Activated naive CD4-positive, alpha-beta T cell treated with anti-CD3 and anti-CD28 coated beads, Interleukin-2, amount 50 U/mL, for 24 hours (primary cell): ENCODE data around the gene FAM193B.

ENCODE experiments used
- H3K27ac Mint-ChIP-seq: one replicate; pipeline ENCODE4 v1.8.0; 2021; ENCODE audit warnings: mild to moderate bottlenecking, mixed read lengths
- H3K27me3 Mint-ChIP-seq: one replicate; pipeline ENCODE4 v1.8.0; 2021; ENCODE audit warnings: mixed read lengths
- H3K36me3 Mint-ChIP-seq: one replicate; pipeline ENCODE4 v1.8.0; 2021; ENCODE audit warnings: mixed read lengths
- H3K4me1 Mint-ChIP-seq: one replicate; pipeline ENCODE4 v1.8.0; 2021; ENCODE audit warnings: mixed read lengths
- H3K4me3 Mint-ChIP-seq: one replicate; pipeline ENCODE4 v1.8.0; 2021; ENCODE audit warnings: mild to moderate bottlenecking, mixed read lengths
- H3K9me3 Mint-ChIP-seq: one replicate; pipeline ENCODE4 v1.8.0; 2021; ENCODE audit warnings: mixed read lengths

Gene FAM193B

GRCh38 chr5:177516601-177517568, 37.5 kb downstream of the FAM193B start, which contains the start of gene DDX41:
Gene DDX41, minus strand, starts transcription at chr5:177516961. Its CDS starts 16 bp downstream, at chr5:177516945.
- no peaks in the 10 kb centered on the region for H3K9me3 Mint-ChIP-seq
- H3K4me3 Mint-ChIP-seq, result peak within 1 kb of the TSS; percentile 94
- peaks cover 51% of the 10 kb centered on the region for H3K4me1 Mint-ChIP-seq
- peaks cover 14% of the 10 kb centered on the region for H3K36me3 Mint-ChIP-seq
- H3K27me3 Mint-ChIP-seq, result no peaks in the 10 kb centered on the region
- peak within 1 kb of the TSS; percentile 91 for H3K27ac Mint-ChIP-seq

- no peaks in the 10 kb centered on the region for H3K9me3 Mint-ChIP-seq
- H3K4me1 Mint-ChIP-seq, result peaks cover 40% of the 10 kb centered on the region
- peaks cover 22% of the 10 kb centered on the region for H3K36me3 Mint-ChIP-seq
- no peaks in the 10 kb centered on the region for H3K27me3 Mint-ChIP-seq
- H3K4me3 Mint-ChIP-seq, result peak overlapping the region; percentile 94
- H3K27ac Mint-ChIP-seq, result no peak overlapping the region
Observed at GRCh38 chr5:177515580-177515979, 38.8 kb downstream of the FAM193B start.

GRCh38 chr5:177514541-177514940, 39.8 kb downstream of the FAM193B start:
- H3K27me3 Mint-ChIP-seq, result no peaks in the 10 kb centered on the region
- peaks cover 22% of the 10 kb centered on the region for H3K36me3 Mint-ChIP-seq
- H3K4me1 Mint-ChIP-seq, result peaks cover 32% of the 10 kb centered on the region
- H3K9me3 Mint-ChIP-seq, result no peaks in the 10 kb centered on the region
- H3K4me3 Mint-ChIP-seq, result no peak overlapping the region
- no peak overlapping the region for H3K27ac Mint-ChIP-seq

GRCh38 chr5:177513500-177513899, 40.9 kb downstream of the FAM193B start:
- Mint-ChIP-seq H3K27me3 (no peaks in the 10 kb centered on the region), H3K36me3 (peaks cover 22% of the 10 kb centered on the region), H3K9me3 (no peaks in the 10 kb centered on the region), H3K4me1 (peaks cover 25% of the 10 kb centered on the region), H3K27ac (no peak overlapping the region), H3K4me3 (no peak overlapping the region)

- H3K4me3 Mint-ChIP-seq, result peak overlapping the region; percentile 23
- H3K27ac Mint-ChIP-seq, result no peak overlapping the region
- peaks cover 22% of the 10 kb centered on the region for H3K36me3 Mint-ChIP-seq
- H3K27me3 Mint-ChIP-seq, result no peaks in the 10 kb centered on the region
- peaks cover 25% of the 10 kb centered on the region for H3K4me1 Mint-ChIP-seq
- H3K9me3 Mint-ChIP-seq, result no peaks in the 10 kb centered on the region
Observed at GRCh38 chr5:177512736-177513380, 41.5 kb downstream of the FAM193B start.

- H3K4me1 Mint-ChIP-seq, result peaks cover 21% of the 10 kb centered on the region
- H3K9me3 Mint-ChIP-seq, result no peaks in the 10 kb centered on the region
- H3K27me3 Mint-ChIP-seq, result no peaks in the 10 kb centered on the region
- H3K36me3 Mint-ChIP-seq, result peaks cover 22% of the 10 kb centered on the region
- H3K27ac Mint-ChIP-seq, result no peak overlapping the region
- H3K4me3 Mint-ChIP-seq, result no peak overlapping the region
Observed at GRCh38 chr5:177511796-177512675, 42.3 kb downstream of the FAM193B start.

GRCh38 chr5:177511181-177511580, 43.2 kb downstream of the FAM193B start:
- no peaks in the 10 kb centered on the region for H3K27me3 Mint-ChIP-seq
- H3K4me1 Mint-ChIP-seq, result peaks cover 15% of the 10 kb centered on the region
- no peak overlapping the region for H3K4me3 Mint-ChIP-seq
- no peak overlapping the region for H3K27ac Mint-ChIP-seq
- H3K9me3 Mint-ChIP-seq, result no peaks in the 10 kb centered on the region
- peaks cover 18% of the 10 kb centered on the region for H3K36me3 Mint-ChIP-seq

GRCh38 chr5:177510567-177511053, 43.8 kb downstream of the FAM193B start:
- Mint-ChIP-seq H3K9me3 (no peaks in the 10 kb centered on the region), H3K4me1 (peaks cover 9% of the 10 kb centered on the region), H3K27me3 (no peaks in the 10 kb centered on the region), H3K36me3 (peaks cover 17% of the 10 kb centered on the region), H3K4me3 (no peak overlapping the region), H3K27ac (no peak overlapping the region)

- H3K4me1 Mint-ChIP-seq, result peaks cover 5% of the 10 kb centered on the region
- H3K4me3 Mint-ChIP-seq, result no peak overlapping the region
- no peaks in the 10 kb centered on the region for H3K27me3 Mint-ChIP-seq
- peaks cover 14% of the 10 kb centered on the region for H3K36me3 Mint-ChIP-seq
- H3K27ac Mint-ChIP-seq, result no peak overlapping the region
- H3K9me3 Mint-ChIP-seq, result no peaks in the 10 kb centered on the region
Observed at GRCh38 chr5:177509991-177510566, 44.3 kb downstream of the FAM193B start.

- Mint-ChIP-seq H3K27me3 (no peaks in the 10 kb centered on the region), H3K27ac (no peak within 1 kb of the TSS), H3K4me3 (no peak within 1 kb of the TSS), H3K4me1 (peaks cover 3% of the 10 kb centered on the region), H3K9me3 (no peaks in the 10 kb centered on the region), H3K36me3 (peaks cover 13% of the 10 kb centered on the region)
Observed at GRCh38 chr5:177509381-177509951, 44.9 kb downstream of the FAM193B start, which contains the start of gene DOK3. Gene DOK3, minus strand, starts transcription at chr5:177509826. Its CDS starts 286 bp downstream, at chr5:177509540.

- Mint-ChIP-seq H3K4me3 (no peak overlapping the region), H3K36me3 (peaks cover 12% of the 10 kb centered on the region), H3K4me1 (peaks cover 3% of the 10 kb centered on the region), H3K27ac (no peak overlapping the region), H3K9me3 (no peaks in the 10 kb centered on the region), H3K27me3 (no peaks in the 10 kb centered on the region)
Observed at GRCh38 chr5:177508837-177509236, 45.5 kb downstream of the FAM193B start.

- H3K4me1 Mint-ChIP-seq, result peaks cover 3% of the 10 kb centered on the region
- H3K9me3 Mint-ChIP-seq, result no peaks in the 10 kb centered on the region
- no peak overlapping the region for H3K4me3 Mint-ChIP-seq
- H3K27me3 Mint-ChIP-seq, result no peaks in the 10 kb centered on the region
- H3K27ac Mint-ChIP-seq, result no peak overlapping the region
- peaks cover 11% of the 10 kb centered on the region for H3K36me3 Mint-ChIP-seq
Observed at GRCh38 chr5:177508221-177508611, 46.1 kb downstream of the FAM193B start.

GRCh38 chr5:177507596-177508220, 46.7 kb downstream of the FAM193B start:
- no peak overlapping the region for H3K4me3 Mint-ChIP-seq
- H3K27me3 Mint-ChIP-seq, result no peaks in the 10 kb centered on the region
- H3K27ac Mint-ChIP-seq, result peak overlapping the region; percentile 70
- H3K4me1 Mint-ChIP-seq, result peaks cover 3% of the 10 kb centered on the region
- H3K36me3 Mint-ChIP-seq, result peaks cover 8% of the 10 kb centered on the region
- H3K9me3 Mint-ChIP-seq, result no peaks in the 10 kb centered on the region

- H3K9me3 Mint-ChIP-seq, result no peaks in the 10 kb centered on the region
- H3K27ac Mint-ChIP-seq, result peak overlapping the region; percentile 70
- H3K4me1 Mint-ChIP-seq, result peaks cover 3% of the 10 kb centered on the region
- H3K27me3 Mint-ChIP-seq, result no peaks in the 10 kb centered on the region
- peaks cover 8% of the 10 kb centered on the region for H3K36me3 Mint-ChIP-seq
- H3K4me3 Mint-ChIP-seq, result no peak overlapping the region
Observed at GRCh38 chr5:177507165-177507564, 47.2 kb downstream of the FAM193B start.
